Fibroblast of lung (primary cell): ENCODE results near the gene COL5A2. TPM values are rescaled to one million over a fixed set of nuclear protein-coding genes. Genes with fewer than 3 reads are reported as not detected.

Source experiments
- DNase-seq, 2 donors: peaks; one replicate each; pipeline versions ENCODE4 v3.0.0 to v3.0.0-alpha.2; 2010; ENCODE audit warnings: low read depth in 2 of 2
- H2AFZ ChIP-seq: 2 replicates; pipeline ENCODE4 v1.5.1; 2012; ENCODE audit warnings: low read length, control low read depth, inconsistent platforms
- H3K27ac ChIP-seq: 2 replicates; pipeline ENCODE4 v1.5.1; 2011; ENCODE audit warnings: low read length, control low read depth; ENCODE audit not compliant: insufficient read depth
- H3K27me3 ChIP-seq: 2 replicates; pipeline ENCODE4 v1.5.1; 2011; ENCODE audit warnings: mild to moderate bottlenecking, low read length; ENCODE audit not compliant: control insufficient read depth, insufficient read depth
- H3K36me3 ChIP-seq: 2 replicates; pipeline ENCODE4 v1.5.1; 2011; ENCODE audit warnings: low read length; ENCODE audit not compliant: control insufficient read depth, insufficient read depth
- H3K4me1 ChIP-seq: 2 replicates; pipeline ENCODE4 v1.5.1; 2011; ENCODE audit warnings: low read length; ENCODE audit not compliant: control insufficient read depth, insufficient read depth; ENCODE audit errors: extremely low read depth
- H3K4me2 ChIP-seq: 2 replicates; pipeline ENCODE4 v1.5.1; 2011; ENCODE audit warnings: low read length, control low read depth; ENCODE audit not compliant: insufficient read depth; ENCODE audit errors: extremely low read depth
- H3K4me3 ChIP-seq, 4 experiments: fragments of 200-600 bp in 1 of 4; sonication (generic) in 1 of 4; replicated peaks in 1 of 4; 2 replicates each; pipeline ENCODE4 v1.5.1; 2011 to 2016; ENCODE audit warnings: low read length in 4 of 4, low read depth in 3 of 4, mild to moderate bottlenecking in 3 of 4, control low read depth in 2 of 4, inconsistent platforms in 1 of 4, mixed read lengths in 1 of 4; ENCODE audit not compliant: insufficient read depth in 1 of 4; ENCODE audit errors: control extremely low read depth in 1 of 4
- H3K79me2 ChIP-seq: 2 replicates; pipeline ENCODE4 v1.5.1; 2012; ENCODE audit warnings: mild to moderate bottlenecking, low read length, inconsistent platforms; ENCODE audit not compliant: control insufficient read depth, insufficient read depth
- H3K9ac ChIP-seq: 2 replicates; pipeline ENCODE4 v1.5.1; 2011; ENCODE audit warnings: mild to moderate bottlenecking, low read length, control low read depth; ENCODE audit not compliant: insufficient read depth
- H3K9me3 ChIP-seq: 2 replicates; pipeline ENCODE4 v1.5.1; 2012; ENCODE audit warnings: low read depth, low read length; ENCODE audit not compliant: control insufficient read depth, insufficient read depth
- H4K20me1 ChIP-seq: 2 replicates; pipeline ENCODE4 v1.5.1; 2011; ENCODE audit warnings: low read length; ENCODE audit not compliant: control insufficient read depth, insufficient read depth; ENCODE audit errors: extremely low read depth
- CTCF ChIP-seq, 2 donors: IDR thresholded peaks in 1 of 2; conservative IDR thresholded peaks in 1 of 2; 1 replicate in 1 of 2; 2 replicates in 1 of 2; pipeline ENCODE4 v1.5.1; 2011 to 2012; ENCODE audit warnings: low read length in 2 of 2, control low read depth in 1 of 2, inconsistent platforms in 1 of 2, low read depth in 1 of 2, mild to moderate bottlenecking in 1 of 2
- EZH2 ChIP-seq: IDR thresholded peaks from 2 replicates; pipeline ENCODE4 v1.5.1; 2012; ENCODE audit warnings: low read length, control low read depth, mild to moderate bottlenecking; ENCODE audit errors: missing control alignments
- polyA plus RNA-seq, 2 donors: library from polyadenylated mRNA; depleted of rRNA in 1 of 2; stranded (reverse) in 1 of 2; unstranded in 1 of 2; fragments of >200 nt; gene quantifications; 2 replicates each; pipeline ENCODE4 v1.2.1, GENCODE V29; 2011 to 2012; ENCODE audit warnings: missing spikeins in 1 of 2
- total RNA-seq: library from RNA; depleted of rRNA; stranded (reverse); fragments of >200 nt; gene quantifications from 2 replicates; pipeline ENCODE4 v1.2.1, GENCODE V29; 2014

COL5A2 gene
- total and polyA plus RNA-seq, 2 donors (not counting 1 experiment from before 2014, with no cell fraction given): 253 to 353 TPM

GRCh38 chr2:188997263-188997662 lies 182.3 kb downstream of the COL5A2 start:
- DNase-seq: peak in 1 of 2 donors; percentile 36
- no peaks in the 10 kb centered on the region for H3K4me1 ChIP-seq
- no peaks in the 10 kb centered on the region for H4K20me1 ChIP-seq
- no peaks in the 10 kb centered on the region for H3K79me2 ChIP-seq
- no peak for TF ChIP-seq CTCF (conservative IDR thresholded peaks at IDR 0.05 in 1 of 2, IDR thresholded peaks at IDR 0.05 in 1 of 2; ENCODE audit: low read depth in 1 of 2, low read length in 2 of 2)
- no peak for TF ChIP-seq EZH2
- no peak overlapping the region for H3K9ac ChIP-seq
- H2AFZ ChIP-seq: no peak overlapping the region
- H3K27me3 ChIP-seq: no peaks in the 10 kb centered on the region
- no peak overlapping the region for H3K4me3 ChIP-seq
- H3K36me3 ChIP-seq: peaks cover 23% of the 10 kb centered on the region
- H3K4me2 ChIP-seq: no peak overlapping the region
- no peak overlapping the region for H3K27ac ChIP-seq
- no peaks in the 10 kb centered on the region for H3K9me3 ChIP-seq

GRCh38 chr2:188993247-188993646 lies 186.3 kb downstream of the COL5A2 start:
- Histone ChIP-seq H2AFZ (no peak overlapping the region), H3K36me3 (peaks cover 18% of the 10 kb centered on the region), H3K9me3 (no peaks in the 10 kb centered on the region), H3K79me2 (no peaks in the 10 kb centered on the region), H3K27me3 (no peaks in the 10 kb centered on the region), H3K9ac (no peak overlapping the region), H4K20me1 (no peaks in the 10 kb centered on the region), H3K4me1 (no peaks in the 10 kb centered on the region), H3K4me3 (no peak overlapping the region), H3K27ac (no peak overlapping the region), H3K4me2 (no peak overlapping the region)
- peak in 1 of 2 donors; percentile 32 for DNase-seq
- TF ChIP-seq EZH2 (no peak), CTCF (conservative IDR thresholded peaks at IDR 0.05 in 1 of 2, IDR thresholded peaks at IDR 0.05 in 1 of 2; ENCODE audit: low read depth in 1 of 2, low read length in 2 of 2) (no peak)

GRCh38 chr2:188986839-188987238 lies 192.7 kb downstream of the COL5A2 start:
- TF ChIP-seq CTCF (conservative IDR thresholded peaks at IDR 0.05 in 1 of 2, IDR thresholded peaks at IDR 0.05 in 1 of 2; ENCODE audit: low read depth in 1 of 2, low read length in 2 of 2): no peak
- TF ChIP-seq EZH2: no peak
- Histone ChIP-seq H3K9ac (no peak overlapping the region), H3K4me1 (peaks cover 10% of the 10 kb centered on the region), H3K4me2 (no peak overlapping the region), H2AFZ (no peak overlapping the region), H3K27me3 (no peaks in the 10 kb centered on the region), H3K4me3 (no peak overlapping the region), H3K27ac (no peak overlapping the region), H3K36me3 (peaks cover 5% of the 10 kb centered on the region), H3K79me2 (peaks cover 32% of the 10 kb centered on the region), H4K20me1 (no peaks in the 10 kb centered on the region), H3K9me3 (no peaks in the 10 kb centered on the region)
- peak in 1 of 2 donors; percentile 84 for DNase-seq
